C4-2B (cell line): Measurements from ENCODE around the gene DENND1A.

Experiments used
- H3K27ac ChIP-seq: fragments of 450-650 bp; 2 replicates; pipeline ENCODE4 v1.5.1; 2017
- ZFX ChIP-seq: fragments of 450-650 bp; IDR thresholded peaks from 2 replicates; pipeline ENCODE4 v1.6.1; 2017
- TF ChIP-seq, protein P1 (sequence below): fragments of 450-650 bp; conservative IDR thresholded peaks from 2 replicates; pipeline ENCODE4 v1.5.1; 2017; ENCODE audit warnings: mild to moderate bottlenecking

DENND1A gene

DNA sequence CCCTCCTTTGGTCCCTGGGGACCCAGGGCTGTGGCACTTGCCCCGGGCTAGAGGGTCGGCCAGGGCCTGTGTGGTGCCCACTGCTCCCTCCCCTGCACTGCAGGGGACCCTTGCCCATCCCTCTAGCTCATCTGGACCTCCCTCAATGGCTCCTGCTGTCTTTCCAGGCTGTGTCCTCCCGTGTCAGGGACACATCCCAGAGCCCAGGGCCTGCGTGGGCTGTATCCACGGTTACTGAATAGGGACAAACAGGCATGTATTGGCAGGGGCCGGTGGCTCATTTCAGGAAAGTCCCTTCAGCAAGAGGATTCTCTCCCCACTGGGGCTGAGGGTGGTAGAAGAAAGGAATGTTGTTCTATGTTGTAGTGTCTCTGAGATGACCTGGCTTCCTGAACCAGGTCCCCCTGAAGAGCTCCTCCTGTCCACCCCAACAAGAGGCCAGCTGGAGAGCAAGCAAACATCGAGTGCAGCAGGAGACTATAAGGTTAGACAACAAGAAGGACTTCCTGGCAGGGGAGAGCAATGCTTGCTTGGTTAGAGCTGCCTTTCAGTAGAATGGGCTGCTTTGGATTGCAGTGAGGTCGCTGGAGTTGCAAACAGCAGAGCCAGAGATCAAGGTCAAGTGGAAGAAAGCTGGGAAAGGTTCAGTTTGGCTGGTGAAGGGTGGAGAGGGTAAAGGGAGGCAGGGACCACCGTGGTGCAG, 575.0 kb downstream of the DENND1A start:
- TF ChIP-seq ZFX: no peak
- TF ChIP-seq, protein P1, sequence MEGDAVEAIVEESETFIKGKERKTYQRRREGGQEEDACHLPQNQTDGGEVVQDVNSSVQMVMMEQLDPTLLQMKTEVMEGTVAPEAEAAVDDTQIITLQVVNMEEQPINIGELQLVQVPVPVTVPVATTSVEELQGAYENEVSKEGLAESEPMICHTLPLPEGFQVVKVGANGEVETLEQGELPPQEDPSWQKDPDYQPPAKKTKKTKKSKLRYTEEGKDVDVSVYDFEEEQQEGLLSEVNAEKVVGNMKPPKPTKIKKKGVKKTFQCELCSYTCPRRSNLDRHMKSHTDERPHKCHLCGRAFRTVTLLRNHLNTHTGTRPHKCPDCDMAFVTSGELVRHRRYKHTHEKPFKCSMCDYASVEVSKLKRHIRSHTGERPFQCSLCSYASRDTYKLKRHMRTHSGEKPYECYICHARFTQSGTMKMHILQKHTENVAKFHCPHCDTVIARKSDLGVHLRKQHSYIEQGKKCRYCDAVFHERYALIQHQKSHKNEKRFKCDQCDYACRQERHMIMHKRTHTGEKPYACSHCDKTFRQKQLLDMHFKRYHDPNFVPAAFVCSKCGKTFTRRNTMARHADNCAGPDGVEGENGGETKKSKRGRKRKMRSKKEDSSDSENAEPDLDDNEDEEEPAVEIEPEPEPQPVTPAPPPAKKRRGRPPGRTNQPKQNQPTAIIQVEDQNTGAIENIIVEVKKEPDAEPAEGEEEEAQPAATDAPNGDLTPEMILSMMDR: no peak
- no peak overlapping the region for H3K27ac ChIP-seq

DNA sequence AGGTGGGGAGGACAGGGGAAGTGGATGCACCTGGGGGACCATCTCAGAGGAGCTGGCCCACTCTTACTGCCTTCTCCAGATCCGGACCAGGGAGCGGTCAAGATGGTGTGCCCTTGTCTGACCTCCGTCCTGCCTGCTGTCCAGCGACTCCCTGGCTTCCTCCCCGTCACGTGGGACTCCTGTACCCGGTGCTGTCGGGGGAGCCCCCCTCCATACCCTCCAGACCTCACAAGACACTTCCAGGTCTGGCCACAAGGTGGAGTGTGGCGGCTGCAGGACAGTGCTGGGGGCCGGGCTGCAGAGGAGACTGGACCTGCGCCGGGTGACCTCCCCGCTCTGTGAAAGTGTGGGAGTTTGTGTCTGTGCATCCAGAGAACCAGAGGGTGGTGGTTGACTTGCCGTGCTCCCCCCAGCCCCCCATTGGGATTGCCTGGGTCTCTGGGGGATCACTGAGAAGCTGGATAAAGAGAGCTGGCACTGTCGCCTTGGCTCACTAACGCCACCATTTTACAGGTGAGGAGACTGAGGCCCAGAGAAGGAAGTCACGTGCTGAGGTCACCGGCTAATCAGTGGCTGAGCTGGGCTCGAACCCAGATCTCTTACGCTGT, 575.8 kb downstream of the DENND1A start:
- H3K27ac ChIP-seq: no peak overlapping the region
- no peak for TF ChIP-seq ZFX
- TF ChIP-seq, protein P1: peak; percentile 93

DNA sequence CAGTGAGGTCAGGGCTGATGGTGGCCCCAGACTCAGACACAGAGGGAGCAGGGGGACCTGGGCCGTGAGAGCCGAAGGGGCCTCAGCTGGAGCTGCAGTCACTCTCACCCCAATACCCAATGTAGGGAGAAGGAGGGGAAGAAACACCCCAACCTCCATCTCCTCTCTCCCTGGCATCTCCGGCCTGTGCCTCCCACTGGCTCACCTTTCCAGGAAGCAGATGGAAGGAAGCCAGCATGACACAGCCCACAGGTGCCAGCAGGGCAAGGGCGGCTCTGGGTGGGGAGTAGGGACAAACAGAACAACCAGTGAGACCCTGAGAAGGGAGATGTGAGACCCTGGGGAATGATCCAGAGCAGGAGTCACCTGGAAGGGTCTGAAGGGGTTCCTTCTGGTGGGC, 576.9 kb downstream of the DENND1A start:
- TF ChIP-seq, protein P1: no peak
- no peak for TF ChIP-seq ZFX
- H3K27ac ChIP-seq: no peak overlapping the region

DNA sequence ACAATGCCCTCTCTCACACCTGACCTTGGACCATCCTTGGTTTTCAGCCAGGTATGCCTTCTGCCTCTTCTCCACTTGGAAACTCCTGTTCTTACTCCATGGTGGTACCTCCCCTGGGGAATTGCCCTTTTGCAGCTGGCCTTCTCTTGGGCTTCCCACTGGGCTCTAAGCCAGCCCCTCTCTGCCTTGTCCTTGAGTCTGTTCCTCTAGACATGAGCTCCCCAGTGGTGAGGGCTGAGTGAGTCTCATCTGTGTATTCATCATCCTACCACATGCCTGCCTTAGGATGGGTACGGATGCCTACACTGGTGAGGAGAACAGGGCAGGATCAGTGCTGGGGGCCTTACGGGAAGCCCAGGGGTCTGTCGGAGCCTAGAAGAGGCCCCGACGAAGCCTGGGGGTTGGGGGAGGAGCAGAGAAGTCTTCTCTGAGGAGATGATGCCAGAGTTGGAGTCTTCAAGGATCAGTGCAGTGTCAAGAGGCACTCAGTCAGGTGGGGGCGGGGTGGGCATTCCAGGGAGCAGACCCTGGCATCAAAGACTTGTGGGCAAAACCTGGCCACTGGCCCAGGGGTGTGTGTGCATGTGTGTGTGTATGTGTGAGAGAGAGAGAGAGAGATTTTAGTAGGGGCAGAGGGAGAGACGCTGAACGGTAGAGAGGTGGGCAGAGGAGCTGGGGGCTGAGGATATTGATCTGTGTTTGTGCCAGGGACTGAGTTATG, 579.2 kb downstream of the DENND1A start:
- TF ChIP-seq ZFX: no peak
- TF ChIP-seq, protein P1: no peak
- no peak overlapping the region for H3K27ac ChIP-seq

DNA sequence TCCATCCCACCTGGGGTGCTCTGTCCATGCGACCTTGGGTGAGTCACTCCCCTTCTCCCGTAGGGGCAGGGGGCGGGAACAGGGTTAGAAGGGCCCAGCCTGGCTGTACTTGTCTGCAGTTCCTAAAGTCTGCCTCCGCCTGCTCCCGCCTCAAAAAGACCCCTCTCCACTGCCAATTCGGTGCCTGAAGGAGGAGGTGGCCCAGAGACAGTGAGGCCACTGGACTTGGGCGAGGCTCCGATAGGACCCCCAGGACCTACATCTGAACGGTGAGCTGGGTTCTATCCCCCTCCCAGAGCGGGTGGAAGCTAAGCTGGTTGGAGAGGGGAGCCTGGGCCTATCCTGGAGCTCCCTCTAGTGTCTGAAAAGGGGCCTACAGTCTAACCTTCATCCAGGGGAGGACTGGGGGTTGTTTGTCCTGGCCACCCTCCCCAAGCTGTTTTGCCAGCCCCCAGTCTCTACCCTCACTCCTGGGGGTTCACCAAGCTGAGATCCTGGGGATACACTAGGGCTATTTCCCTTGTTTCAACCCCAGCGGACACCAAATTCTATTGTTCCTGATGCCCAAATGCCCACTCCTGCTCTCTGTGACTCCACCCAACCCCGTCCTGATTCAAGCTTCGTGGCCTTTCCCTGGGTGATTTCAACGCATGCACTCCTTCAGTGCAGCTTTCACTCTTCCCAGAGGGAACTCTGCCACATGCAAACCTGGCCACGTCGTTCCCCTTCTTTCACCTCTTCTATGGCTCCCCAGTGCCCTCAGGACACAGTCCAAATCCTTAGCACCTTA, 580.0 kb downstream of the DENND1A start:
- TF ChIP-seq ZFX: no peak
- TF ChIP-seq, protein P1: peak; percentile 98
- no peak overlapping the region for H3K27ac ChIP-seq

DNA sequence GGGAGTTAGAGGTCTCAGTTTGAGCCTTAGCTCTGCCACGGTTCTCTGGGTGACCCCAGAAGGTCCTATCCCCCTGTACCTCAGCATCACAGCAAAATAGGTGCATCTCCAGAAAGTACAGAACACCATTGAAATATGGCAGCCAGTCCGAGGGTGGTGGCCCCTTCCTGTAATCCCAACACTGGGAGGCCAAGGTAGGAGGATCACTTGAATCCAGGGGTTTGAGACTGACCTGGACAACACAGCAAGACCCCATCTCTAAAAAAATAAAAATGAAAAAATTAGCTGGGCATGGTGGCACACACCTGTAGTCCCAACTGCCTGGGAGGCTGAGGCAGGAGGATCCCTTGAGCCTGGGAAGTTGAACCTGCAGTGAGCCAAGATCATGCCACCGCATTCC, 580.9 kb downstream of the DENND1A start:
- no peak overlapping the region for H3K27ac ChIP-seq
- TF ChIP-seq, protein P1: no peak
- no peak for TF ChIP-seq ZFX
